GM19099 (cell line): Measurements from ENCODE around the gene ZKSCAN1.

ENCODE experiments used
- POLR2A ChIP-seq: IDR thresholded peaks from 3 replicates; pipeline ENCODE4 v1.6.1; 2011; ENCODE audit warnings: low read depth; ENCODE audit not compliant: insufficient read length; ENCODE audit errors: extremely low read depth

ZKSCAN1 gene

DNA sequence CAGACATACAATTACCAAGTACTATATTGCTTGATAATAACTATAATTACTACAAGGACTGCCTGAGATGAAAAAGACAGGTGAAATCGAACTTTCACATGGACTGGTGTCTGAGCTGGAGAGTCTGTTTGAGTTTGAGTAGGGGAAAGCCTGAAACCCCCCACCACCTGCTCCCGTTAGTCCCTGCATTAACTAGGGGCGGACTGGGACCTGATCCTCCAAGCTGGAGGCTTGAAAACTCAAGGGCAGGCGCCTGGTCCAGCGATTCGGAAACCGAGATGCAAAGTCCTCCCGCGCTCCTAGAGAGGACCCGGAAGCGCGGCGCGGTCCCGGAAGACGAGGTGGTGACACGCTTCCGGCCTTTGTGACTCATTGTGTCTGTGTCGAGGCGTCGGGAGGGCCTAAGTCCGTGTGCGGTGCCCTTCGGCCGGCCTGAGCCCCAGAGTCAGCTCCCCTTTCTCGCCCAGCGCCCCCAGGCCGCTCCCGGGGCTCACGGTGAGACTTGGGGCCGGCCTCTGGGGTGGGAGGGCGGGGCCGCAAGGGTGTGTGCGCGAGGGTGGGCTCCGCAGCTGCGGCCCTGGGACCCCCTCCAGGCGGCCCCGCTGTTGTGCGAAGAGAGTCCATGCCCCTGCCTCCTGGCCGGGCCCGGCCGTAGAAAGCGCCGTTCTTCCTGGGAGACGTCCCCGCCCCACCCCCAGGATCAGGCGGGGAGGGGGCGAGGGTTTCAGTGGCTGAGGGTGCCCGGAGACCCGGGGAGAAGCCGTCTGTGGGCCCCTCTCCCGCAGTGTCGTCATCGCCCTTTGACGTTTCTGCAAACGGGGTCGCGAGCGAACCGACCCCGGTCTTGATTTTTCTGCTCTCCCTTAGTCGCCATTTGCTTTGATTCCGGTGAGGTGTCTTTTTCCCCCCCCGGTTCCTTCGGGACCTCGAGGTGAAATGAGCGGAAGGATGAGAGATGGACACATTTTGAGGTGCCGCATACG lies at the start of gene ZKSCAN1:
Gene ZKSCAN1, plus strand, starts transcription at position 365 of the 983 bp plus-strand sequence. CDS start 7,911 bp downstream, outside the sequence.
- peak; percentile 92 for TF ChIP-seq POLR2A

DNA sequence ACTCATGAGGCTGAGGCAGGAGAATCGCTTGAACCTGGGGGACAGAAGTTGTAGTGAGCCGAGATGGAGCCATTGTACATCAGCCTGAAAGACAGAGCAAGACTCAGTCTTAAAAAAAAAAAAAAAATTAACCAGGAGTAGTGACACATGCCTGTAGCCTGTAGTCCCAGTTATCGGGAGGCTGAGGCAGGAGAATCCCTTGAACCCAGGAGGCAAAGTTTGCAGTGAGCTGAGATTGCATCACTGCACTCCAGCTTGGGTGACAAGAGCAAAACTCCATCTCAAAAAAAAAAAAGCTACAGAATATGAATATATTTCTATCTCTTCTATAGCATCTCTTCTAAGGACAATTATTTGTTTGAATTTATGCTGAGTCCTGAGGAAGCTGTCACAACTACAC lies 46.1 kb upstream of the ZKSCAN1 start:
- TF ChIP-seq POLR2A = no peak

DNA sequence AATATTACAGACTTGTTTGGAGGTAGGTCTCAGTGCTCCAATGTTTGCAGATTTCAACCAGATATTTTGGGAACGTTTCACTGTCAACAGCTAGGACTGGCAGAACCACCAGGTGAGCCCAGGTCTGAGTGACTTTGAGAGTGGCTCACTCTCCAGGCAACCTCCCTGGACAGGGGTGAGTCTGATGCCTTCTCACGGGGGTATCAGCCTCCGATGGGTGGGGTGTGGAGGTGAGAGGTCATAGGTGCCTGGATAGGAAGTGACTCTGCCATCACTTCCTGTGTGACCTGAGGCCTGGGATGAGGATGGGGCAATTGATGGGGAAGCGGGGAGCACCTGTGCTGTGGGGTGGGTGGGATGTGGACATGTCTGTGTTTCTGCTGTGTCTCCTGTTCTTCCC lies 44.2 kb upstream of the ZKSCAN1 start:
- TF ChIP-seq POLR2A = no peak

DNA sequence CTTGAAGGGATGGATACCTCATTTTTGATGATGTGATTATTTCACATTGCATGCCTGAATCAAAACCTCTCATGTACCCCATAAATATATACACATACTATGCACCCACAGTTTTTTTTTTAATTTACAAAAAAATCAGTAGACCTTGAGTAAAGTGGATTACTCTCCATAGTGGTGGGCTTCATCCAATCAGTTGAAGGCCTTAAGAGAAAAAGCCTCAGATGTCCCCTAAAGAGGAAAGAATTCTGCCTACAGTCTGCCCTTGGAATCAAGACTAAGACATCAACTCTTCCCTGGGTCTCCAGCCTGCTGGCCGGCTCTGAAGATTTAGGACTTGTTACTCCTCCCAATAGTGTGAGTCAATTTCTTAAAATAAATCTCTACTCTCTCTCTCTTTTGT lies 40.7 kb upstream of the ZKSCAN1 start:
- TF ChIP-seq POLR2A = no peak

DNA sequence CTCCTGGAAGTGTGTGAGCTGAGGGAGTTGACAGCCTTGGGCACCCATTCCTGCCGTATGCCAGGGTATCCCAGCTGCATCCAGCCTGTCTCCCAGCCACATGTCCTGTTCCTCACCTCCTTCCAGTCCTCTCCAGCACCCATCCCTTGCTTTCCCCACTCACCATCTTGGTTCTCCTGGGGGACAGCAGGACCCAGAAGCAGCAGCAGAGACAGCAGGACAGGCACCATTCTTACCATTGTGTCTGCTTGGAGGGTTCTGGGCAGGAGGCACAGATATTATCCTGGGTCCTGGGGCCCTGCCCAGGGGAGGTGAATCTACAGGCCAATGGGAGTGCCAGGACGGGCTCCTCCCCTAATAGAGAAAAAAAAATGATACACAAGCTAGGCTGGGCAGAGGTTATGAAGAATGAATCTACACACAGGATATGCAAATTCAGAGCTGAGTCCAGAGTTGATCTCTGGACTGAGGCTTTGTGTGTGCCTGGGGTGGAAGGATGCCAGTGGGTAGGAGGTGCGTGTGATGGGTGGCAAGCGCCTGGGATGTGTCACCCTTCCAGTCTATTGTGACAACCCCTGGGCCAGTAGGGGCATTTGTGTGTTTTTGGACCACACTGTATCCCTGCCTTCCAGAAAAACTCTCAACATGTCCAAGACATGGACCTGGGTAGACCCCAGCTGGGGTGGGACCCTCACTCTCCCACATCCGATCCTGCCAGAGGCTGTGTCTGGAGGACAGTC lies 39.4 kb upstream of the ZKSCAN1 start, which contains the start of gene AZGP1:
Gene AZGP1, minus strand, starts transcription at position 250 of the 740 bp plus-strand sequence. Its CDS starts 11 bp downstream, at position 239.
- TF ChIP-seq POLR2A = no peak

DNA sequence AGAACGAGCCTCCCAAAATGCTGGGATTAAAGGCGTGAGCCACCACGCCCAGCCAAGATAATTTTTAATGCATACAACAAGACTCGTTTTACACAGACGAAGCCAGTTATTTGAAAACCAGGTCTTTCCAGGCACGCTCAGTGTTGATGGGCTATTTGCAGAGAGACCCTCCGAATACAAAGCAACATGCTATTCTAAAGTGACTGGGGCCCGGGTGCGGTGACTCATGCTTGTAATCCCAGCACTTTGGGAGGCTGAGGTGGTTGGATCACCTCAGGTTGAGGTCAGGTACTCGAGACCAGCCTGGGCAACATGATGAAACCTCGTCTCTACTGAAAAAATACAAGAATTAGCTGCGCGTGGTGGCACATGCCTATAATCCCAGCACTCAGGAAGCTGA lies 38.8 kb upstream of the ZKSCAN1 start:
- no peak for TF ChIP-seq POLR2A

DNA sequence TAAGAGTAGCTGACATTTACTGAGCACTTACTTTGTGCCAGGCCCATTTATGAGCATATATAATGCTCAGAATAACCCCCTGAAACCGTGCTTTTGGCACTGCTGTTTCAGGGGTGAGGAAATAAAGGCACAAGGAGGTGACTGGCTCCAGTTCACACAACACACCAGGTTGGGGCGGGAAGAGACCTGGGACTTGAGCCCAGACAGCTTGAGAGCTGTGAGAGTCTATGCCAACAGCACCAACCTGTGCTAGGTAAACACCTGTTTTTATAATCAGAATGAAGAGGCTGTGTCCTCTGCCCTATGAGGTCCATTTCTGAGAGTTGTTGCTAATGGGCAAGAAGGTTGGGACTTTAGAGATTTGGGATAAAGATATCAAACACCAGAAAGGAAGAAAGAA lies 30.8 kb upstream of the ZKSCAN1 start:
- TF ChIP-seq POLR2A = no peak

DNA sequence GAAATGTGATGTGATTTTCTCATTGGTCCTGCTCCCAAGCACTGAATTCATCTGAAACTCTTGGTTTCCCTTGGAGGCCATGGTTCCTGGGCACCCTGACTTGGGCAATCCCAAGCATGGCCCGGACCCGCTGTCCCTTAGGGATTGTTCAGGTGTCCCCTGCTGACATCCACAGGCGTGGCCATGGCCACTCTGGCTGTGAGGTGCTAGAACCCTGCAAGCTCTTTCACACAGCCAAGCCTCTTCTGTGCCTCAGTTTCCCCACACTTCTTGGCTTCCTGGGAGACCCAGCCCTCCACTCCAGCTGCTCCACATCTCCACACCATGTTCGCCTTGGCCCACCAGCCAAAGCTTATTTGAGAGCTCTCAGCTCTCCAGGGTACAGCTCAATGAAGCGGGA lies 27.6 kb upstream of the ZKSCAN1 start:
- no peak for TF ChIP-seq POLR2A

DNA sequence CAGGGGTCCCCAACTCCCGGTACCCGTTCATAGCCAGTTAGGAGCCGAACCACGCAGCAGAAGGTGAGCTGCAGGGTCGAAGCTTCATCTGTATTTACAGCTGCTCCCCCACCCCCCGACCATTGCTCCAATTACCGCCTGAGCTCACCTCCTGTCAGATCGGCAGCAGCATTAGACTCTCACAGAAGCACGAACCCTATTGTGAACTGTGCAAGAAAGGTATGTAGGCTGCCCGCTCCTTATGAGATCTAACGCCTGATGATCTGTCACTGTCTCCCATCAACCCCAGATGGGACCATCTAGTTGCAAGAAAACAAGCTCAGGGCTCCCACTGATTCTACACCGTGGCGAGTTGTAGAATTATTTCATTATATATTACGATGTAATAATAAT lies 24.9 kb upstream of the ZKSCAN1 start:
- TF ChIP-seq POLR2A = no peak

DNA sequence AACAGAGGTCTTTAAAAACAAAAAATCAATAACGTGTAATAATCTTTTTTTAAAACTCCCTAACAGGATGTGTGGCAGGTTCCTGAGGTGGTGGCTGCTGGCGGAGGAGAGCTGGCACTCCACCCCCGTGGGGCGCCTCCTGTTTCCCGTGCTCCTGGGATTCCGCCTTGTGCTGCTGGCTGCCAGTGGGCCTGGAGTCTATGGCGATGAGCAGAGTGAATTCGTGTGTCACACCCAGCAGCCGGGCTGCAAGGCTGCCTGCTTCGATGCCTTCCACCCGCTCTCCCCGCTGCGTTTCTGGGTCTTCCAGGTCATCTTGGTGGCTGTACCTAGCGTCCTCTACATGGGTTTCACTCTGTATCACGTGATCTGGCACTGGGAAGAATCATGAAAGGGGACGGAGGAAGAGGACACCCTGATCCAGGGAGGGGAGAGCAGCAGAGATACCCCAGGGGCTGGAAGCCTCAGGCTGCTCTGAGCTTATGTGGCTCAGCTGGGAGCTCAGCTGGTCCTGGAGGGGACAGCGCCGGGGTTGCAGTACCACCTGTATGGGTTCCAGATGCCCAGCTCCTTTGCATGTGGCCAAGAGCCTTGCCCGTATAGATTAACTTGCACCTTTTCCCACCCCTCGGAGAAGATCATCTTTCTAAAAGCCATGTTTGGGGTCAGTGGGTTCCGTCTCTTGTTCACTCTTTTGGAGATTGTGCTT lies 22.9 kb upstream of the ZKSCAN1 start:
- TF ChIP-seq POLR2A = no peak

DNA sequence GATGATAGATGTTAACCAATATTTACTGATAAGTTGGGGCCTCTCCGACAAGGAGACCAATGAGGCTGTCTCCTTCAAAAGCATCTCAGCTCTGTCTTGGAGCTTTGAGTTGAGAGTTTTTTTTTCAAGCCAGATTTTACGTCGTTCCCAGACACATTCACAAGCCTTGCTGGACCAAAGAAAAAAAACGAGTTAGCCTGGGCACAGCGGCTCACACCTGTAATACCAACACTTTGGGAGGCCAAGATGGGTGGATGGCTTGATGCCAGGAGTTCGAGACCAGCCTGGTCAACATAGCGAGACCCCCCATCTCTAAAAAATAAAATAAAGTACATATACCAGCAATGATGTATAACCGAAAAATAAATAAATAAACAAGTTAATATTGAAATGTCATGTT lies 20.6 kb upstream of the ZKSCAN1 start:
- no peak for TF ChIP-seq POLR2A

DNA sequence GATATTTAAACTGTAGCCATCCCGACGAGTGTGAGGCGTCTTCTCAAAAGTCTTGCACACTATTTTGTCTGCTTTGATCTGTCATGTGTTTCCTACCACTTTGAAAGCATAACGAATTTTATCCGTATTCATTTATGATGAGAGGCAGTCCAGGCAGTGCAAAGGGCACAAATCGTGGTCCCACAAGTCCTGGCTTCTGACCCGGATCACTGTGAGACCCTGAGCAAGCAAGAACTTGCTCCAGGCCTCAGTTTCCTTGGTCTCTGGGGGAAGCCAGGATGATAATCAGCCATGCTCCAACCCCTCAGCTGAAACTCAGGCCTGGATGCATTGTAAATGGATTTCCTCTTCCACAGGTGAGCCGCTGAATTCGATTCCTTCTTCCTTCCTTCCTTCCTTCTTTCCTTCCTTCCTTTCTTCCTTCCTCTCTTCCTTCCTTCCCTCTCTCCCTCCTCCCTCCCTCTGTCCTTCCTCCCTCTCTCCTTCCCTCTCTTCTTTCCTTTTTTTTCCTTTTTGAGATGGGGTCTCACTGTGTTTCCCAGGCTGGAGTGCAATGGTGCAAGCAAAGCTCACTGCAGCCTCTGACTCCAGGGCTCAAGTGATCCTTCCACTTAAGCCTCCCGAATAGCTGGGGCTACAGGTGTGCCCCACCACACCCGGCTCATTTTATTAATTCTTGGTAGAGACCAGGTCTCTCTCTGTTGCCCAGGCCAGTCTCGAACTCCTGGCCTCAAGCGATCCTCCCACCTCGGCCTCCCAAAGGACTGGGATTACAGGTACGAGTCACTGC lies 18.4 kb upstream of the ZKSCAN1 start:
- TF ChIP-seq POLR2A = no peak

DNA sequence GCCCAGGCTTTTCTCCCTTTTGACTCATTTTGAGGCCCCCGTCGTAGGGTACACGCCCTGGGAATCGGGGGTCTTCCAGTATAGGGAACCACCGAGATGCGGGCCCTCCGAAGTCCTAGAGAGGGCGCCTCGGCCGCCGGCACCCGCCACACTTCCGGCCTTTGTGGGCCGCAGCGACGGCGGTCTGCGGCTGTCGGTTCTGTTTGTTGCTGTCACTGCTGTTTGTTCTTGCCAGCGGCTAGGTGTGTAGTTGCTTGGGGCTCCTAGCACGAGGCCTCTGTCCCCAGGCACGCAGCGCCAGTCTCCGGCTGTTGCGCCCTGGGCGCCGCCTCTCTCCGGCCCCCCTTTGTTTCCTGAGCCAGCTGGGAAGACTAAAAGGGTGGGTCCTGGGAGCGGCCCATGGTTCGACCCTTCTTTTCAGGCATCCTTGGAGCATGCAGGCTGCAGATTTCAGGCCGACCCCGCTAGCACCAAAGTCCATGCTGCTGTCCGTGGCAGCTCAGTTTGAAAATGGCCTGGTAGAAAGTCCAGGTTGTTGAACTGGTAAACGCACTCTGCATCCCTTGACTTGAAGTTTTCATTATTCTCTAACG lies 17.8 kb upstream of the ZKSCAN1 start:
- peak; percentile 82 for TF ChIP-seq POLR2A

DNA sequence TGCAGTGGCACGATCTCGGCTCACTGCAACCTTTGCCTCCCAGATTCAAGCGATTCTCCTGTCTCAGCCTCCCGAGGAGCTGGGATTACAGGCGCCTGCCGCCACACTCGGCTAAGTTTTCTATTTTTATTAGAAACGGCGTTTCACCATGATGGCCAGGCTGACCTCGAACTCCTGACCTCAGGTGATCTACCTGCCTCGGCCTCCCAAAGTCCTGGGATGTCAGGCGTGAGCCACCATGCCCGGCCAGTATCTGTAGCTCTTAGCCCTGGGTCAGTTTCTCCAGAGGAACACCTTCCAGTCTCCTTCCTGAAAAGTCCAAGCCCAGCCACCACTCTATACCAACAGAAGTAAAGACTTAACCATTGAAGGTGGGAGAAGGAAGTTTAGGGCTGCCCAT lies 15.2 kb upstream of the ZKSCAN1 start:
- TF ChIP-seq POLR2A = no peak
